ENCODE results near the gene GAB2. TPM values are rescaled to one million over a fixed set of nuclear protein-coding genes. Genes with fewer than 3 reads are reported as not detected.

The GAB2 gene
- polyA plus RNA-seq, 3 donors: 2.8 to 39.4 (median 4.4) TPM

GRCh38 chr11:78374917-78375316, 42.7 kb downstream of the GAB2 start:
- no peak overlapping the region for H3K27ac Mint-ChIP-seq
- H2AFZ ChIP-seq (ENCODE audit: insufficient read depth, low read depth, low read length, poor library complexity, severe bottlenecking): no peak overlapping the region
- H3K4me3 Mint-ChIP-seq: no peak overlapping the region
- peaks cover 23 to 32% of the 10 kb centered on the region in 2 donors for H3K4me1 ChIP-seq (ENCODE audit: control insufficient read depth in 1 of 2, insufficient read depth in 2 of 2, low read length in 2 of 2)
- peaks cover 46% of the 10 kb centered on the region for H3K4me1 Mint-ChIP-seq
- peaks cover 0 to 14% of the 10 kb centered on the region in 2 donors for H3K36me3 ChIP-seq (replicated peaks in 1 of 2; ENCODE audit: control insufficient read depth in 1 of 2, insufficient read depth in 2 of 2, low read length in 2 of 2)
- no peak overlapping the region for H3K9ac ChIP-seq (ENCODE audit: insufficient read depth, low read length, poor library complexity, severe bottlenecking)
- H4K20me1 ChIP-seq (ENCODE audit: insufficient read depth, low read length): peaks cover 100% of the 10 kb centered on the region
- peaks cover 9% of the 10 kb centered on the region in 2 donors for H3K9me3 ChIP-seq (replicated peaks in 1 of 2; ENCODE audit: control insufficient read depth in 1 of 2, insufficient read depth in 1 of 2, low read length in 2 of 2)
- WGBS (ENCODE audit: insufficient coverage): no CpG with 5 or more reads among the region's 3 CpGs
- H3K27ac ChIP-seq (ENCODE audit: low read depth in 1 of 2, low read length in 2 of 2): no peak overlapping the region
- no peak overlapping the region for H3K4me3 ChIP-seq (replicated peaks in 1 of 3; ENCODE audit: low read depth in 2 of 3, low read length in 3 of 3)
- no peak for TF ChIP-seq CTCF (IDR thresholded peaks at IDR 0.05)
- H3K27me3 Mint-ChIP-seq (ENCODE audit: low read depth in 3 of 3): no peaks in the 10 kb centered on the region
- intact Hi-C loops (cut with micrococcal nuclease): loop anchor here in 1 of 2 donors (10.0 kb wide), 2 partner anchors 60 to 190 kb away; no protein-coding TSS in a partner anchor
- H3K79me2 ChIP-seq (ENCODE audit: insufficient read depth, low read length): peaks cover 100% of the 10 kb centered on the region
- H3K9me3 Mint-ChIP-seq: peaks cover 6 to 13% (median 7%) of the 10 kb centered on the region in 7 donors
- H3K36me3 Mint-ChIP-seq: peaks cover 21 to 26% of the 10 kb centered on the region in 2 donors
- H3K4me2 ChIP-seq (replicated peaks; ENCODE audit: extremely low read depth, low read length, poor library complexity, severe bottlenecking): no peak overlapping the region
- DNase-seq: no peak
- no peaks in the 10 kb centered on the region for H3K27me3 ChIP-seq (ENCODE audit: control insufficient read depth in 2 of 2, insufficient read depth in 2 of 2, low read length in 2 of 2)

DNA sequence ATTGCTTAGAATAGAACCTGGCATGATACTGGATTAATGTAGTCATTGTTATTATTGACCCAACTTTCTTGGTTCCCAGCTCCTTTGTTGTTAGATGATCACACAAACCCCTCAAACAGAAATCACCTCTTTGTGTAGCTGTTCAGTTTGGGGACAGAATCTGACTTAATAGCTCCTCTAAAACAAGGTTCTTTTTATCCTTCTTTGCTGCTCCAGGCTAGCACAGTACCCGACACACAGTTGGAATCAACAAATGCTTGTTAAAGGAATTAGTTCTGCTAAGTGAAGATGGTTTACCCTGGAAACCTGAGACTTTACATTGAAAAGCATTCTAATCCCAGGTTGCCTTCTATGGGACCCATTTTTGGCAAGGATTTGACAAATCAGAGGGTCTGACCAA, 43.9 kb downstream of the GAB2 start:
- H3K9me3 ChIP-seq (replicated peaks in 1 of 2; ENCODE audit: control insufficient read depth in 1 of 2, insufficient read depth in 1 of 2, low read length in 2 of 2): peaks cover 9% of the 10 kb centered on the region in 2 donors
- H3K4me2 ChIP-seq (replicated peaks; ENCODE audit: extremely low read depth, low read length, poor library complexity, severe bottlenecking): no peak overlapping the region
- no peak overlapping the region for H3K27ac ChIP-seq (ENCODE audit: low read depth in 1 of 2, low read length in 2 of 2)
- no peak overlapping the region for H3K4me3 ChIP-seq (replicated peaks in 1 of 3; ENCODE audit: low read depth in 2 of 3, low read length in 3 of 3)
- DNase-seq: no peak
- H3K27me3 ChIP-seq (ENCODE audit: control insufficient read depth in 2 of 2, insufficient read depth in 2 of 2, low read length in 2 of 2): no peaks in the 10 kb centered on the region
- TF ChIP-seq CTCF (IDR thresholded peaks at IDR 0.05): no peak
- no peak overlapping the region for H2AFZ ChIP-seq (ENCODE audit: insufficient read depth, low read depth, low read length, poor library complexity, severe bottlenecking)
- H3K4me1 ChIP-seq (ENCODE audit: control insufficient read depth in 1 of 2, insufficient read depth in 2 of 2, low read length in 2 of 2): peaks cover 13 to 20% of the 10 kb centered on the region in 2 donors
- H3K9ac ChIP-seq (ENCODE audit: insufficient read depth, low read length, poor library complexity, severe bottlenecking): no peak overlapping the region
- H4K20me1 ChIP-seq (ENCODE audit: insufficient read depth, low read length): peaks cover 100% of the 10 kb centered on the region
- Mint-ChIP-seq H3K4me3 (no peak overlapping the region), H3K27me3 (ENCODE audit: low read depth in 3 of 3) (no peaks in the 10 kb centered on the region), H3K36me3 (peaks cover 18 to 22% of the 10 kb centered on the region in 2 donors), H3K4me1 (peaks cover 38% of the 10 kb centered on the region), H3K9me3 (peaks cover 6 to 13% (median 7%) of the 10 kb centered on the region in 7 donors), H3K27ac (no peak overlapping the region)
- intact Hi-C loops (cut with micrococcal nuclease): loop anchor here in 1 of 2 donors (10.0 kb wide), 2 partner anchors 61 to 191 kb away; no protein-coding TSS in a partner anchor
- H3K36me3 ChIP-seq (replicated peaks in 1 of 2; ENCODE audit: control insufficient read depth in 1 of 2, insufficient read depth in 2 of 2, low read length in 2 of 2): peaks cover 0 to 14% of the 10 kb centered on the region in 2 donors
- WGBS (ENCODE audit: insufficient coverage): no CpG with 5 or more reads among the region's 1 CpG
- peaks cover 100% of the 10 kb centered on the region for H3K79me2 ChIP-seq (ENCODE audit: insufficient read depth, low read length)

Measured in CD14-positive monocyte (primary cell).